Stimulated activated CD4-positive, alpha-beta T cell treated with anti-CD3 and anti-CD28 coated beads, Interleukin-15, amount 100 ng/mL, for 24 hours (primary cell): ENCODE results near the gene LIPT2.
A peak's percentile ranks its signal among the peaks of the same experiment; 100 is the strongest.

Experiments
- DNase-seq: peaks from one replicate; pipeline ENCODE4 v3.0.0-alpha.2; 2020

LIPT2 gene

GRCh38 chr11:74493791-74494630, 487 bp upstream of the LIPT2 start:
- peak; percentile 7 for DNase-seq

GRCh38 chr11:74492084-74492483, 1.4 kb downstream of the LIPT2 start:
- no peak for DNase-seq

GRCh38 chr11:74490941-74491340, 2.6 kb downstream of the LIPT2 start:
- DNase-seq, result no peak

GRCh38 chr11:74487875-74488274, 5.6 kb downstream of the LIPT2 start:
- DNase-seq, result no peak

- no peak for DNase-seq
Observed at GRCh38 chr11:74485868-74486267, 7.7 kb downstream of the LIPT2 start.

GRCh38 chr11:74480688-74481417, 12.7 kb downstream of the LIPT2 start:
- DNase-seq, result no peak

GRCh38 chr11:74479732-74480123, 13.8 kb downstream of the LIPT2 start:
- no peak for DNase-seq

- DNase-seq, result no peak
Observed at GRCh38 chr11:74478877-74479731, 14.4 kb downstream of the LIPT2 start.

GRCh38 chr11:74476536-74476935, 17.0 kb downstream of the LIPT2 start:
- no peak for DNase-seq

- DNase-seq, result no peak
Observed at GRCh38 chr11:74474316-74474715, 19.2 kb downstream of the LIPT2 start.

GRCh38 chr11:74473382-74474173, 19.9 kb downstream of the LIPT2 start:
- DNase-seq, result no peak

- DNase-seq, result no peak
Observed at GRCh38 chr11:74471668-74472429, 21.7 kb downstream of the LIPT2 start.

- DNase-seq, result no peak
Observed at GRCh38 chr11:74471037-74471436, 22.5 kb downstream of the LIPT2 start.

- no peak for DNase-seq
Observed at GRCh38 chr11:74470526-74470925, 23.0 kb downstream of the LIPT2 start.

- DNase-seq, result no peak
Observed at GRCh38 chr11:74468936-74469335, 24.6 kb downstream of the LIPT2 start.

- no peak for DNase-seq
Observed at GRCh38 chr11:74468521-74468920, 25.0 kb downstream of the LIPT2 start.

GRCh38 chr11:74468058-74468457, 25.5 kb downstream of the LIPT2 start:
- DNase-seq, result no peak

- no peak for DNase-seq
Observed at GRCh38 chr11:74466916-74467885, 26.3 kb downstream of the LIPT2 start, which contains the start of gene KCNE3. Gene KCNE3 (minus strand): TSS chr11:74467549. CDS start chr11:74457563, 9,986 bp downstream.

GRCh38 chr11:74465291-74465708, 28.2 kb downstream of the LIPT2 start:
- no peak for DNase-seq

- no peak for DNase-seq
Observed at GRCh38 chr11:74464746-74465145, 28.8 kb downstream of the LIPT2 start.
